ENCODE measurements around the gene FANCL.
"Not testable (repeated sequence)": the region's sequence is repeated elsewhere in the genome, so short reads cannot be mapped to it uniquely, and the experiment has no call there.

The FANCL gene

DNA sequence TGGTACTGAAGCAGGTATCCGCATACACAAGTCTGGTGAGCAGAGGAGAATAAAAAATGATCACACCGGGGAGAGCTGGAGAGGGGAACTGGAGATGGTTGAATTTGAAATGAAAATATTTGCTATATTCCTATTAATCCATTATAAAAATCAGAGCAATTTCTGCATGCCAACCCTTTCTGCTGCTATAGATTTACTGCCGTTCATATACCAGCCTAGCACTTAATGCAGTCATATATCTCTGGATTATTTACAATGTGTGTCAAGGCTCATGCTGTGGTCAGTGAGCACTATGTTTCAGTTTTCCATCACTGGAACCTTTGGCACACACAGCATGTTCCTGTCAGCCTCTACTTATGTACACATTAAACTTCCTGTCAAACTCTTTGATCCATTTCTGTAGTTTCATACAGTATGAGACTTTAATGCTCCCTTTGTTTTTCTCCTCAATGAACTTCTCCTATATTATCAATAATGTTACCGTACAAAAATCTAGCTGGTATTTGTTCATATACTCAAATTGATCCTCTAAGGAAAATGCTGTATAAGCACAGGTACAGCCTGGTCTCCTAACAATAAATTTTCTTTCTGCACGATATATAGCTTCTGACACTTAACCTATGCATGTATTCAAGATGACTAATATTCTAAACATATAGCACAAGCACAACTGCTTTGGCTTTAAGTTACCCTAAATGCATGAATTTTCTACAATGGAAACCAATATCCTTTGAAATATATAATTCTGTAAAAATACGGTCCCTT is 36.7 kb downstream of the FANCL start:
- DNase-seq = no peak

DNA sequence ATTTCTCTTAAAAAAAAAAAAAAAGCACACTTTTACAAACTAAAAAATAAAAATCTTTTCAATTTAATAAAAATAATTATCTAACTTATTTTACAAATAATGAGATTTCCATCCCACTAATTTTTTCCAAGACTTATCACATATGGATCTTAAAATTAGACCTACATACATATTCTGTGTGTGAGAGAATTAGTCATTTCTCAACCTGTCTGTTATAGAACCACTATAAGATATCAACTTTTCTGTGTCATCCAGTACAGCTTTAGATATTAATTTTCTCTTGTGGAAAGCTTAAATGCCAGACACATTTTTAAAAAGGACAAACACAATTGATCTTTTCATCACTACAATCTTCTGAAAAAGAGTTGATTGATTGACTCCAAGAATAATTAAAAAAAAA is 38.1 kb downstream of the FANCL start:
- DNase-seq = no peak

DNA sequence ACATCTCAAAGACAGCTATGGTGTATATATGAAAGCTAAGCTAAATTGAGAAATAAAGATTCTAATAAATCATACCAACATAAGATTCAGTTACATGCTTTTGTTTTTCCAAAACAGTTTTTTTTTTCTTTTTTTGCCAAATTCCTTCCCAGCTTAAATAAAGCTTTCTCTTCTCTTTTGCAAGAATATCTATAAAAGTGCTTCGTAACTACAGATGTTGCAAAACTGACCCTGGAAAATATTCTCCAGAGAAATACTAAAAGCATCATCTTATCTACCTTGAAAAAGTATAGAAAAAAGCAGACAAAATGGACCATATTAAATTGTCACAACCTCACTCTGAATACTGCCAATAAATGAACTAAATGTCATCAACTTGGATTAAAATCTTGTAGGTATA is 38.7 kb downstream of the FANCL start:
- DNase-seq = no peak

DNA sequence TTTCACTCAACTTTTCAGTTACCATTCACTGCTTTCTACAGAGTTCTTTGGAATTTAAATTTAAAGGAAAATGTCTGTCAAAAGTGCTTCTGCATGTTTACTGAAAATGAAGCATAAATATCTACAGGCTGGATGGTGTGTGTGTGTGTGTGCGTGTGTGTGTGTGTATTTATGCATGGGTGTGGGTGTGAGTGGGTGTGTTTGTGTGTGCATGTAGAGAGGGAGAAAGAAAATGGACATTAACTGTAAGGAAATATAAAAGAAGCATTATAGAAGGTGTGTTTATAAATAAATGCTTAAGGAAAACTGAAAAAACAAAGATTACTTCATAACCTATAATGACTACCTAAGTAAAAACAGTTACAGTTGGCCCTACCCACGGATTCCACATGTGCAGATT is 43.2 kb downstream of the FANCL start:
- no peak for DNase-seq

DNA sequence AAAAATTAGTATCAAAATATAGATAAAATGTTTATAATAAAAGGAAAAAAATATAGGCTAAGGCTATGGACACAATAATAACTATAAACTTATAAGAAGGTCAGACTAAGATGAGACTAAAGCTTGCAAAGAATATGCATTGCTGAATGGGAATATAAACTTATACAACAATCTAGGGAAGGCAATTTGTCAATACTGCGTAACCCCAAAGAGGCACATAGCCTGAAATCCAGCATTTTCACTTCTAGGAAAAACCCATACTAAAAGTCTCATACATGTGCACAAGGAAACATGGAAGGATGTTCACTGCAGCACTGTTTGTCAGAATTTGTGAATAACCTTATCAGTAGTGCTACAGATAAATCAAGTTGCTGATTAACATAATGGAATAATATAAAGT is 45.5 kb downstream of the FANCL start:
- DNase-seq = no peak

DNA sequence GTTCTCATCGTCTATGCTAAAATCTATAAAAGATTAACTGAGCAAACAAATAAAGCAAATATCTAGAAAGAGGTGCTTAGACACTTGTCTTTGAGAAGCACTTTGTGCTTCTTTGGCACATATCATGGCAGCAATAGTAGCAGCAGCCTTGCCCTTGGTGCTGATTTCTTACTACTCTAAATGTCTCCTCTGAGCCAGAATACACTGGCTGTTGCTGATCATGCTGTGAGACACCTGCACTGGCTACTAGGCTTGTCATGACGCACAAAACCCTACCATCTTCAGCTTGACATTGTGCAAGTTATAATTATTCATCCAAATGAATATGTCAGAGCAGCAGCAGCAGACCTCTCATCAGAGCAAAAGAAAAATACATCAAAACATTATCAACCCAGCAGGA is 46.7 kb downstream of the FANCL start:
- no peak for DNase-seq

DNA sequence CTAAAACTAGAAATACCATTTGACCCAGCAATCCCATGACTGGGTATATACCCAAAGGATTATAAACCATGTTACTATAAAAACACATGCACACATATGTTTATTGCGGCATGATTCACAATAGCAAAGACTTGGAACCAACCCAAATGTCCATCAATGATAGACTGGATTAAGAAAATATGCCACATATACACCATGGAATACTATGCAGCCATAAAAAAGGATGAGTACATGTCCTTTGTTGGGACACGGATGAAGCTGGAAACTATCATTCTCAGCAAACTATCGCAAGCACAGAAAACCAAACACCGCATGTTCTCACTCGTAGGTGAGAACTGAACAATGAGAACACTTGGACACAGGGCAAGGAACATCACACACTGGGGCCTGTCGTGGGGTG is 54.1 kb downstream of the FANCL start:
- not testable (repeated sequence) for DNase-seq

DNA sequence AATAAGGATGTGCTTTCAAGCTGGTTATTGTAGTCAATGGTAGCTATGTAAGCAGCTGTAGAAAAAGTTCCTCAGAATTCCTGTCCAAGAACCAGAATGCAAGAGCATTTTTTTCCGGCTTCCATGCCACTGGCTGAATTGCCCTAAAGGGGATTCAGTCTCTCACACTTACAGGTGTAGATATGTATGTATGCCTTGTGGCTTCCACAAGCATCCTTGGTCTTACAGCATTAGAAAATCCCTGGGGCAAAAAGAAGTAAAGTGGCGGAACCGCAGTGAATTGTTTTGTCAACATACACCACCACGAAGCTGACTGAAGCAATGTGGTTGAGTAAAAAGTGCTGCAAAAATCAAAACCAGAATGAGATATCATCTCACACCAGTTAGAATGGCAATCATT is 54.6 kb downstream of the FANCL start:
- DNase-seq = no peak

DNA sequence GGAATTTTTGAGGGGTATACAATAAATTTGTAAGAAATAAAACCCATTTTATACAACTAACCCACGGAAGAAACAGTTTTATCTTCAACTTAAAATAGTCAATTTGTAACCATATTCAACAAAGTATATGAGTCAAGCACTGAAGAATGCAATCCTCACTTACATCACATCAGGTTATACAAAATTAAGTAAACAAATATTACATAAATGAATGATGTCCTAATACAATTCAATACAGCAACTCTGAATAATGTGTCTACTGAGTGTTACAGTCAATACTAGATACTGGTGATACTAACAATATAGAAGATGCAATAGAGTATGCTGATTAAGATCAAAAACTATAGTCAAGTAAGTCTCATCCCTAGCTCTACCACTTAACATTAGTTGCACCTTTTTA is 58.6 kb downstream of the FANCL start:
- no peak for DNase-seq

DNA sequence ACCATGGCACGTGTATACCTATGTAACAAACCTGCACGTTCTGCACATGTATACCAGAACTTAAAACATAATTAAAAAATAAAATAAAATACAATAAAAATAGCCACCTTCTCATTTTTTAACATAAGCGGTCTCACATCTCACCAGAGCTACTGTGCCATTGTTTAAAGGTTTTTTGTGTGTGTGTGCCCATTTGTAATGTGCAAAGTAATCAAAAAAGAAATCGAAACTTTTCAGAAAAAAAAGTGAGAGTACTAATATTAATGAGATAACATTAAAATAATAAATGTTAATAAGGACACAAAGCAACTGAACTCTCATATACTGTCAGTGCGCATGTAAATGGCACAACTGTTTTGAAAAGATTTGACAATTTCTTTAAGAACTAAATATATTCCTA is 60.5 kb downstream of the FANCL start:
- no peak for DNase-seq

DNA sequence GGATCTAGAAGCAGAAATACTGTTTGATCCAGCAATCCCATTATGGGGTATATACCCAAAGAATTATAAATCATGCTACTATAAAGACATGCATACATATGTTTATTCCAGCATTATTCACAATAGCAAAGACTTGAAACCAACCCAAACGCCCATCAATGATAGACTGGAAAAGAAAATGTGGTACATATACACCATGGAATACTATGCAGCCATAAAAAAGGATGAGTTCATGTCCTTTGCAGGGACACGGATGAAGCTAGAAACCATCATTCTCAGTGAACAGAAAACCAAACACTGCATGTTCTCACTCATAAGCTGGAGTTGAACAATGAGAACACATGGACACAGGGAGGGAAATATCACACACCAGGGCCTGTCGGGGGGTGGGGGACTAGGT is 61.0 kb downstream of the FANCL start:
- DNase-seq = not testable (repeated sequence)

DNA sequence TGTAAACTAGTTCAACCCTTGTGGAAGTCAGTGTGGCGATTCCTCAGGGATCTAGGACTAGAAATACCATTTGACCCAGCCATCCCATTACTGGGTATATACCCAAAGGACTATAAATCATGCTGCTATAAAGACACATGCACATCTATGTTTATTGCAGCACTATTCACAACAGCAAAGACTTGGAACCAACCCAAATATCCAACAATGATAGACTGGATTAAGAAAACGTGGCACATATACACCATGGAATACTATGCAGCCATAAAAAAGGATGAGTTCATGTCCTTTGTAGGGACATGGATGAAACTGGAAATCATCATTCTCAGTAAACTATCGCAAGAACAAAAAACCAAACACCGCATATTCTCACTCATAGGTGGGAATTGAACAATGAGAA is 63.9 kb downstream of the FANCL start:
- DNase-seq = not testable (repeated sequence)

DNA sequence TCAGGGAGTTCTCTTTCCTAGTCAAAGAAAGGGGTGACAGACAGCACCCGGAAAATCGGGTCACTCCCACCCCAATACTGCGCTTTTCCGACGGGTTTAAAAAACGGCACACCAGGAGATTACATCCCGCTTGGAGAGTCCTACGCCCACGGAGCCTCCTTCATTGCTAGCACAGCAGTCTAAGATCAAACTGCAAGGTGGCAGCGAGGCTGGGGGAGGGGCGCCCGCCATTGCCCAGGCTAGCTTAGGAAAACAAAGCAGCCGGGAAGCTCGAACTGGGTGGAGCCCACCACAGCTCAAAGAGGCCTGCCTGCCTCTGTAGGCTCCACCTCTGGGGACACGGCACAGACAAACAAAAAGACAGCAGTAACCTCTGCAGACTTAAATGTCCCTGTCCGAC is 69.3 kb downstream of the FANCL start:
- not testable (repeated sequence) for DNase-seq

DNA sequence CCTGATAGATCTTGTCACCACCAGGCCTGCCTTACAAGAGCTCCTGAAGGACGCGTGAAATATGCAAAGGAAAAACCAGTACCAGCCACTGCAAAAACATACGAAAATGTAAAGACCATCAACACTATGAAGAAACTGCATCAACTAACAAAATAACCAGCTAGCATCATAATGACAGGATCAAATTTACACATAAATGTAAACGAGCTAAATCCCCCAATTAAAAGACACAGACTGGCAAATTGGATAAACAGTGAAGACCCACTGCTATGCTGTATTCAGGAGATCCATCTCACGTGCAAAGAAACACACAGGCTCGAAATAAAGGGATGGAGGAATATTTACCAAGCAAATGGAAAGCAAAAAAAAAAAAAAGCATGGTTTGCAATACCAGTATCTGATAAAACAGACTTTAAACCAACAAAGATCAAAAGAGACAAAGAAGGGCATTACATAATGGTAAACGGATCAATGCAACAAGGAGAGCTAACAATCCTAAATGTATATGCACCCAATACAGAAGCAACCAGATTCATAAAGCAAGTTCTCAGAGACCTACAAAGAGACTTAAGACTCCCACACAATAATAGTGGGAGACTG is 70.7 kb downstream of the FANCL start:
- not testable (repeated sequence) for DNase-seq

DNA sequence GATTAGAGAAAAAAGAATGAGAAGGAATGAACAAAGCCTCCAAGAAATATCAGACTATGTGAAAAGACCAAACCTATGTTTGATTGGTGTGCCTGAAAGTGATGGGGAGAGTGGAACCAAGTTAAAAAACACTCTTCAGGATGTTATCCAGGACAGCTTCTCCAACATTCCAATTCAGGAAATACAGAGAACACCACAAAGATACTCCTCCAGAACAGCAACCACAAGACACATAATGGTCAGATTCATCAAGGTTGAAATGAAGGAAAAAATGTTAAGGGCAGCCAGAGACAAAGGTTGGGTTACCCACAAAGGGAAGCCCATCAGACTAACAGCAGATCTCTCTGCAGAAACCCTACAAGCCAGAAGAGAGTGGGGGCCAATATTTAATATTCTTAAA is 71.3 kb downstream of the FANCL start:
- DNase-seq = not testable (repeated sequence)

DNA sequence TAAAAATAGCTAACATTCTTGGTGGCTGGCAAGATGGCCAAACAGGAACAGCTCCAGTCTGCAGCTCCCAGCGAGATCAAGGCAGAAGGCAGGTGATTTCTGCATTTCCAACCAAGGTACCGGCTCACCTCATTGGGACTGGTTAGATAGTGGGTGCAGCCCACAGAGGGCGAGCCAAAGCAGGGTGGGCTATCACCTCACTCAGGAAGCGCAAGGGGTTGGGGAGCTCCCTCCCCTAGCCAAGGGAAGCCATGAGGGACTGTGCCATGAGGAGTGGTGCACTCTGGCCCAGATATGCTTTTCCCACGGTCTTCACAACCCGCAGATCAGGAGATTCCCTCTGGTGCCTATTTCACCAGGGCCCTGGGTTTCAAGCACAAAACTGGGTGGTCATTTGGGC is 73.0 kb downstream of the FANCL start:
- not testable (repeated sequence) for DNase-seq

DNA sequence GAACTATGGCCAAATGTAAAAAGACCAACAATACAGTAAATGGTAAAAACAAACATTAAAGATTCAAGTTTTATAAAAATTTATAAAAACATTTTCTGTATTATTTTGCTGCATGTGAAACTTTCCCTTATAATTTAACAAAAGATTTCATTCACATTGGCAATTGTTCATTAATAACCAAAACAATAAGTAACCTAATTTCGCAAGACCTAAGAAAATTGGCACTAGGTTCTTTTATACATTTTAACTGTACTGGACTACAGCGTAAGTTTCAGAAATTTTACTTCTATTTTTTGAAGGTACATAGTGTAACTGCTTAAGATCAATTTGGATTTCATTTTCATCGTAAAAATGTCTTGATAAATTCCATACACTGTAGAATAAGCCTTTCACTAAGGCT is 77.2 kb downstream of the FANCL start:
- DNase-seq = no peak

DNA sequence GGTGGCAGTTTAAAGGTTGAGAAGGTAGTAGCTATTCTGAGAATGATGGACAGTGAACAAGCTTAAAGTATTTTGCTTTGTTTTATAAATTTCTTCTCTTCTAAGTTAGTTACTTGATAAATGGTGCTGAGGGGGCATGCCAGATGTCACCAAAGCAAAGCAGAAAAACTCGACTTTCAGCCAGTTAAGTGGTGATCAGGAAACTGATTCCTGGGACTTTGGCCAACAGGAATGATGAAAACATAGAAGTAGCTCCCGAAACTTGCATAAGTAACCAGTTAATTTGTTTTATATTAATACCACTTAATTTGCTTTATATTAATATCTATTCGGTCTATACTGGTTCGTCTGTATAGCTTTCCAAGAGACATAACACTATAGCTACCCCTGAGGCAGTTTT is 82.6 kb downstream of the FANCL start:
- no peak for DNase-seq

DNA sequence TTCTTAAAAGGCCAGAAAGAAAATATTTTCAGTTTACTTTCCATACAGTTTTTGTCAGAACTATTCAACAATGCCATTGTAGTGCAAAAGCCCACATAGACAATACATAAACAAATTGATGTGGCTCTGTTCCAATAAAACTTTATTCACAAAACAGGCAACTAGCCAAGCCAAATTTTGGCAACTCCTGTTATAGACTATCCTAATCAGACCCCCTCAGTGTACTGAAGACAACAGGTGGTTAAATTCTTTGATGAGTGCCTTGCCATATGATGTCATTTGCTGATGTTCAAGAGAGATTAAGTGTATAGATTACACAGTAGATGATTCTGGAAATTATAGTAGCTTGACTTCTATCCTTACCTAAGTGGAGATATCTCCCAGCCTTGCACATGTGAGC is 83.4 kb downstream of the FANCL start:
- DNase-seq = no peak

DNA sequence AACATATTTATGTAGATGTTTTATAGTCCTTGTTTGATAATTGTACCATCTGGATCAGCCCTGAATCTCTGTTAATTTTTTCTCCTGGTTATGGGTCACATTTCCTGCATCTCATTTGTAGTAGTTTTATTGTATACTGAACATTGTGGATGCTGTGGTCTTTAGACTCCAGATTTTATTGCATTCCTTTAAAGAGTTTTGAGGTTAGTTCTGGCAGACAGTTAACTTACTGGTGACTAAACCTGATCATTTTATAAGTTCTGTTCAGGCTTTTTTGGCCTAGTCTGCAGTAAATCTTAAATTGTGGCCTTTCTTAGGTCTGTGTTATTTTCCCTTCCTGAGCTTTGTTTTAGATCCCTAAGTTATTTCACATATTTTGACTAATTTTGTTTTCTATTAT is 84.3 kb downstream of the FANCL start:
- no peak for DNase-seq

DNA sequence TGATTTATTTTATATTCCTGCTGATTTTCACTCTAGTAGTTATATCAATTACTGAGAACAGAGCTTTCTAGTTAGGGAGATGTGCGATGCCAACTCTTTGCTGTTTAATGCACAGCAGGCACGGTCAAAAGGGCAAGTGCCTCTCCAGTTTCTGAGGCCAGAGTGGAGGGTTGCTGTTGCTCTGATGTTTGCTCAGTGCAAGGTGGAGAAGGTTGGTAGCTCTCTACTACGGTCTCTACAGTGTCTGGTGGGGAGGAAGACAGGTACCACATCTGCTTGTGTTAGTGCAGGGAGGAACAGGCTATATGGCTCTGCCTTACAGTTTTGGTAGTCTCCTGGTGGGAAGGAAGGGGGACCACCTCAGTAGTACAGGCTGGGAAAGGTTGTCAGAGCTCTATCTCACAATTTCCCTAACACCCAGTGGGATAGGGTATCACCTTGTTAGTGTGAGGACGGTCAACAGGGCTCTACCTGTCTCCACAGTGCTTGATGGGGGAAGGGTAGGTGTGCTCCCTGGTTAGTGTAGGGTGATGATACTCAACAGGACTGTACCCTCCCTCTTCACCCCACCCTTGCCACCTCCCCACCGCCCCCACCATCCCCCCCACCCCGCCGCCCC is 85.9 kb downstream of the FANCL start:
- no peak for DNase-seq

DNA sequence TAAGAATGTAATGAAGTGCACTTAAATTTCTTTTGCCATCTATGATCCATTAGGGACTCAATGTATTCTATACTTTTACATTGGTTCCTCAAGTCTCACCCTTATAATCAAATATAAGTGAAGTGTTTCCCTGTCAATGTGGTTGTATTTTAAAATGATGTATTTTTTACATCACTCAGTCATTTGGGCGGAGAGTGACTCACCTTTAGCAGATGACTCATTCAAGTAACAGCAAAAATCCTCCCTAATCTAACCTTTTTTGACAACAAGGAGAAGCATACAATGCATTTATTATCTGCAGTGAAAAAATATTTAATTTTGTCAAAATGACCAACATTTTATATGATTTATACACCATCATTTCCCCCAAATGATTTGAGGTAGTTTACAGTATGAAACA is 94.4 kb downstream of the FANCL start:
- DNase-seq = peak; percentile 20

DNA sequence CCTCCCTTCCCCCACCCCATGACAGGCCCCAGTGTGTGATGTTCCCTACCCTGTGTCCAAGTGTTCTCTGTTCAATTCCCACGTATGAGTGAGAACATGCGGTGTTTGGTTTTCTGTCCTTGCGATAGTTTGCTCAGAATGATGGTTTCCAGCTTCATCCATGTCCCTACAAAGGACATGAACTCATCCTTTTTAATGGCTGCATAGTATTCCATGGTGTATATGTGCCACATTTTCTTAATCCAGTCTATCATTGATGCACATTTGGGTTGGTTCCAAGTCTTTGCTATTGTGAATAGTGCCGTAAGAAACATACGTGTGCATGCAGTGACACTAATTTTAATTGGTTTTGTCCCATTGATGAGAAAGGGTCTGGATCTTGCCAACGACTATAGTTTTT is 95.4 kb downstream of the FANCL start:
- DNase-seq = not testable (repeated sequence)

DNA sequence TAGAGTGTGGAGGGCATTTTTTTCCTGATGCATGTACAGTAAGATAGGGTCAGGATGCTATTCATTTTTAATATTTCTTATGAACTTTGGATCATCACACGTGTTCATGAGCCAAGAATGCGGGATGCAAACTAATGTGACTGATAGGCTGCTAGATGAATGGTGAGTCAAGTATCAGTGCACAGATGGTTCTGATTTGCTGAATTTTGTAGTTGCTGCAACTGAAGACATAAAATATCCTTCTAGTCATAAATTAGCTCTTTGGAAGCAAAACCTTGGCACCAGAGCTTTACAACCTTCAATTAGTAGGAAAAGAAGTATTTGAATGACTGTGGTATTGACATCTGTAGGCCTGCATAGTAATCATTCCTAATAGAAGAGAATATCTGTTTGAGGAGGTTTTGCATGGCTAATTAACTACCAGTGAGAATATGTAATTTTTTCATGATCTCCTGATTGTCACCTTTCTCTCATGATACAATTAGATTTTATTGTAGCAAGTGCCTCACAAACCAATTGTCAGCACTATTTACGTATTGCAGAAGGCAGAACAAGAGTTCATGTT is 100.5 kb downstream of the FANCL start:
- no peak for DNase-seq

Data from suppressor macrophage treated with lipopolysaccharide for 4 hours (primary cell).